Renal cortex interstitium (tissue), 11 donors: ENCODE results near the gene LRMDA. TPM values are rescaled to one million over a fixed set of nuclear protein-coding genes. Genes with fewer than 3 reads are reported as not detected.

Source experiments
- DNase-seq, 11 donors: peaks; one replicate each; pipeline ENCODE4 v3.0.0-alpha.2; 2013; ENCODE audit warnings: low read depth in 9 of 11, low spot score in 4 of 11; ENCODE audit errors: extremely low read depth in 1 of 11
- polyA plus RNA-seq, 3 donors: library from polyadenylated mRNA; unstranded; fragments of 120-200 nt; gene quantifications; one replicate each; pipeline ENCODE4 v1.2.1, GENCODE V29; 2013; ENCODE audit not compliant: insufficient read length in 3 of 3

Gene LRMDA
- polyA plus RNA-seq, 3 donors, result 17.1 to 22.3 (median 21.0) TPM

DNA sequence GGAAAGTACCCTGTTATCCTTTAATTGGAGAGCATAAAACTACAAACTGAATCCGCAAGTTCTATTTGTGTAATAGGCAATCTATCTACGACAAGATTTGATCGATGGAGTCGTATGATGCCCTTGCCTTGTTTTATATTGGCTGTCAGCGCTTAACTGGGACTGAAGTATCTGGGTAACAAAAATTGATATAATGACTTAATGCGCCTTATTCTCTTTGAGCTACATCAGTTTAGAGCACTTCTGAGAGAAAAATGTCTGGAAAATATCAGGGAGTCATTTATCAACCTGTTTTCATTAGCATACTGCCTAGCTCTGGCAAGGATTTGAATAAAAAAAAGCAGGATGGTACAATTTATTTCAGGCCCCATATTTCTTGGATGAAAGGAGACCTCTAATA, 262.1 kb downstream of the LRMDA start:
- no peak for DNase-seq

GRCh38 chr10:75694269-75694668, 262.8 kb downstream of the LRMDA start:
- no peak for DNase-seq

DNA sequence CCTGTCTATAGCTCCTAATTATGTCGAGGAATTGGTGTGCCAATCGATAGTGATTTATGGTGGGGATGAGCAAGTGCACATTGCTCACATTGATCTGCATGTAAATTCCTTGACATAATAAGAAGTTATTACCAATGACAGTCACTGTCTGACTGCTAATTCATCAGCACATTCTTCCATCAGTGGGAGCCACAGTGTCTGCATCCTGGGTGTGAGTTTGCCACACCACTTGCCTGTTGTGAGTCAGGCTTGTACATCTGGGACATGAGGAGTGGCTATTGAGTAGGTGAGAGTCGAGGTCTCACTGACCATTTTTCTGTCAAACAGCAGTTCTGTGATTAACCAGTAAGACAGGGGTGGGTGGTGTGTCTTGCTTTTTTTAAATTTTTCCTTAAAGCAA, 263.4 kb downstream of the LRMDA start:
- no peak for DNase-seq

DNA sequence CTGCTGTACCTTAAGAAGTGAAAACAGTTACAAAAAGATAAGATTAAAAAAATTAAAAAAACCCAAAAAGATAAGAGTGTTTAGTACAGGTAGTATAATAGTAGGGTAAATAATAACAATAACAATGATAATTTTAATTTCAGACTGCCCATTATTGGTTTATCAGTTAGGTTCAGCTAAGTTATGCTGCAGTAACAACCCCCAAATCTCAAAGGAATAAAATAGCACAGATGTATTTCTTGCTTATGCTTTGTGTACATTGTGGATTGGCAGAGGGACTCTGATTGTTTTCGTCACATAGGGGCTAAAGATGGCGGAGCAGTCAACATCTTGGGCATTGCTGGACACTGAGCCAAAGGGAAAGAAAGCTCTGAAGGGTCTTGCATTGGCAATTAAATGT, 264.6 kb downstream of the LRMDA start:
- DNase-seq, result no peak

DNA sequence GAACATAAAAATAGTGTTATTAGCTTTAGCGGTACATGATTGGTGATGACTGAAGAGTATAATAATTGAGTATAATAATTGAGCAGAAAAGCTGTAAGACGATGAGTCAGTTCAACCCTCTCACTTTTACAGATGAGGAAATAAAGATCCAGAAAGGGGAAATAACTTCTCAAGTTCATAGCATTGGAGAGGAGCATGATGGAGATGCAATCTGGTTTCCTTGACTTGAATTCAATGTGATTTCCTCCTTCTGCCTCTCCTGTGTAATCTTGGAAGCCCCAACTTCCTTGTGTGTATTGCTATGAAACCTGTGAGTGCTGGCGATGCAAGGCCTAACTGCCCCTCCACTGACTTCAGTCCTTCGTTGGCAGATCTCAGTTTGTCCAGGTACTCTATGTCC, 265.1 kb downstream of the LRMDA start:
- no peak for DNase-seq

DNA sequence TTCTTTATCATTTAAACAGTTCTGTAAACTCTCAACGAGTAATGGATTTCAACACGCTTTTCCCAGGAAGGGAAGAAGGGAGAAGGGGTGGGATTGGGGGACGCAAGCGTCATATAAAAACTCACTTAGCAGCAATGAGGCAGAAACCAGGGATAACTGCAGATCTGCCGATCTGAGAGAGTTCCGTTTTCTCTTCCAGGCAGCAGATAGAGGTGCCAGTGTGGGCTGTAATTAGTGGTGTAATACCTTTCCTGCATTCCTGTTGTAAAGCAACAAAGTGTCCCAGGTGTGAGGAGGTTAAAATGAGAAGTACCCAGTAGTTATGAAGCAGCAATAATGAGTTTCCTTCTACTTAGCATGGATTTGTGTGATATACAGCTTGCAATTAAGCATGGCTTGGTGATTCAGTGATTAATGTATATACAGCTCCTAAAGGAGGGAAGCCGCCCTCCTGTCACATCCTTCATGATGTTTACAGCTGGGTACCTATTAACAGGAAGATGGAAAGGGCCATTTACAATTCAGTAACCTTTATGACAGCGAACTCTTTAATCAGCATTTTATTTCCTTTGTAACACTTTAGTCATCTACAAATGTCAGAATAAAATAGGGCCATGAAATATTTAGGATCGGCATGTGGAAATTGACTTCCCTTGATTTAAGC, 271.9 kb downstream of the LRMDA start:
- peak in 1 of 11 donors; percentile 69 for DNase-seq

GRCh38 chr10:75705426-75705825, 274.0 kb downstream of the LRMDA start:
- no peak for DNase-seq

DNA sequence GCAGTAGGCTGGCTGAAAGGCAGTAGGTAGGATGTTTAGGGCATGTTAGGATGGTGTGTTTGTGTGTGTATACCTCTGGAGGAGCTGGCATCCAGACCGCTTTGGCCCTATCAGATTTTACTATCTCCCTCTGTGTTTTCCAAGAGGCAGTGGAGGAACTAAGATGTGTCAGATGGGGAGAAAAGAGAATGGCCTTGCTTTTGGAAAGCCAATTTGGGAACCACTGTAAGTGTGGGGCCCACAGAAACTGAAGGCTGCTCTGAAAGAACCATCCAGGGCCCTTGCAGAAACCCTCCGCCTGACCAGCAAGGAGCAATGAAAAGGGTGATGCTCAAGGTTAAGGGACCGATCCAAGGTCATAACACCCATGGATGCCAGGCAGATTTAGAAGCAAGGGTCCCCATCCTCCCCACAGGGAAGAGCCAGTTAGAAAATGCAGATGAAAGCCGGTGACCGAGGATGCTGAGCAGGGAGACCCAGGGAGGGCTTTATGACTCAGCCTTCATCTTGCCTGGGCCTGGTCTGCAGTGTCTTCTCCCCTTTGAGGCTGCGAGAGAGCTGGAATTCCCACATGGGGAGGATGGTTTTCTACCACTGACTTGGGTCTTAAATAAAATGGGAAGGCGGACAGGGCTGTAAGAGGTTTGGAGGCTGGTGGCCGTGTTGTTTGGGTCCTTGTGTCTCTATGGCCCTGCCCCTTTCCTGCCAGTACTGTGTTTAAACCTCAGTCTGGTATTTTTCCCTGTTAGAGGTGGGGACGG, 275.8 kb downstream of the LRMDA start:
- no peak for DNase-seq

DNA sequence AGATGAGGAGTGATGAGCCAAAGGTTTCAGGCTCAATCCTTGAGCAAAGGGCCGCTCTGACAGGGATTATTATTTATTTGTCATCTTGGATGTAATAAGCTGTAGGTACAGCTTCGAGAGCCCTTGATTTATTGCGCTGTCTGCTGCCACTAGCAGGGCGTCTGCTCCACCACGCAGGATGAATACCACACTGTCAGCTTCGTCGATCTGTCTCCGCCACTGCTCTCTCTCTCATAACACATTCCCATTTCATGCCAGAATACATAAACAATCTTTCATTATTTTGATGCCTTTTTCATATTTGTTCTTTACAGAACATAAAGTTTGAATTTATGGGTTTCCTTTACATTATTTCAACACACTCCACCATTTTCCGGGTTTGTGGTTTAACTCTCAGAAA, 276.6 kb downstream of the LRMDA start:
- DNase-seq, result no peak

DNA sequence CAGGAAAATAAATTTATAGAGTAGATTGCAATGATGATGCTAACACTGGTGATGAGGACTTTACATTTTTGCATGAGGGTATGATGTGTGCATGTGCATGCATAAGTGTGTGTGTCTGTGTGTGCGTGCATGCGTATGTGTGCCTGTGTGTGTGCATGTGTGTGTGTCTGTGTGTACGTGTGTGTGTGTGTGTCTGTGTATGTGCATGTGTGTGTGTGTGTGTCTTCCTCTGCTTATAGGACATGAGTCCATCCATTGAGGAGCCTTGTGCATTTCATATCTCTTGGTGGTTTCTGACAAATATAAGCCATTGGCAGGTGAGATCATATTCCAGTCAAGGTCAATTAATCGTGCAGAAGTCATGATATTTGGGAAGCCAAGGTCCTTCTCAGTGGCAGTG, 277.8 kb downstream of the LRMDA start:
- no peak for DNase-seq

- no peak for DNase-seq
These were observed 278.4 kb downstream of the LRMDA start for GRCh38 chr10:75709811-75710210.

DNA sequence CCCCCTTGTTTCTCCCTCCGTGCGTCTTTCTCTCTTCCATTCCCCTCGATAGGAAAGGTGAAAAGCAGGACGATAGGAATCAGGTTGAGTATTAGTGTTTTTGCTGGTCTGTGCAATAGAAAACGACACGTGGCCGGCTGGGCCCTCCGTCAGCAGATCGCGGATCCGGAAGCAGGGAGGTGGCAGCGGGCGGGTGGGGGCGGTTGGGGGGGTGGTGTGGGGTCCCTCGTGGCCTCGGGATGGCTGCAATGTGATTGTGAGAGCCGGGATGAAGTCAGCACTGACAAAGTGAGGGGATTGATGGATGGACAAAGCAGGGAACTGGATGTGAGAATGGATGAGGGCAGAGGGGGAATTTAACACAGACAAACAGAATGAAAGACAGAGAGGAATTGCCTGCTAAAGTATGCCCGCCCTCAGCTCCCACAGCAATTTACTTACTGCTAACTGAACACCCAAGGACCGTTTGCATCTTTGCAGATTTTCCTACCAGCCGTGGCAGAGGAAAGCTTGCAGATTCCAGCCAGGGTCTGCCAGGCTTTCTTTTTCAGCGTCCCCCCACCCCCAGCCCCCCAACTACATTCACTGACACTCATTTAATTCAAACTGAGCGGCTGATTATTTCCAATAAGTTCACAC, 280.9 kb downstream of the LRMDA start:
- DNase-seq, result no peak

DNA sequence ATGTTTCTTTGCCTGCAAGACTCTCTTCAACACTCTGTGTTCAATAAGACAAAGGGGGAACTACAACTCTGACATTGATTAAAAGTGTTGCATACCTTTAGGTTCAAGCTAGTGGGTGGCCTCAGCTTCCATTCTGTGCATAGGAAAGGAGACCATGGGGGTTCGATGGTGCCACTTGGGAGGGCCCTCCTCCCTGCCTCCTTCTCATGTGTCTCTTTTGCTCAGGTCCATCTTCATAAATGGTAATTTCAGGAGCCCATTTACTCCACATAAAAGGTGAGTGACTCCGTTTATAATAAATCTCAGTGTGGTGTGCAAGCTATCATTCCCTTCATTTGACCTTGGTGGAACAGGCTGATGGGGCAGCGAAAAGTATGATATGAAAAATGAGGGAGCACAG, 285.1 kb downstream of the LRMDA start:
- DNase-seq, result no peak

- no peak for DNase-seq
These were observed 285.9 kb downstream of the LRMDA start for GRCh38 chr10:75717126-75717916.

DNA sequence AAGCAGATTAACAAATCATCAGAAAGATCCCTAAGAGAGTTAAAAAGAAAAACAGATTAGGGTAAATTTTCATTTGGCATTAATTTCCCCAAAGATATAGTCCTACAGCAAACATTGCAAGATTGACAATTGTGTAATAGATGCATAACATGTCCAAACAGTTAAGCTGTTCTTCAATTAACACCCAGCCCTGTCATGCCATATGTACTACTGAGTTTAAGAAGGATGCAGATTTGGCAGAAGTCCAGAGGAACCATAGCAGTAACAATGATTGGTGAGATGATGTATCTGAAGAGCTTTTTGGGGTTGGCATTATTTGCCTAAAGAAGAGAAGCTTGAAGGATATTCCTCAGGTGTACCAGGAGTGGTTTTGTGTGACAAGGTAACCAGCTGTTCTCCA, 287.6 kb downstream of the LRMDA start:
- DNase-seq, result no peak

DNA sequence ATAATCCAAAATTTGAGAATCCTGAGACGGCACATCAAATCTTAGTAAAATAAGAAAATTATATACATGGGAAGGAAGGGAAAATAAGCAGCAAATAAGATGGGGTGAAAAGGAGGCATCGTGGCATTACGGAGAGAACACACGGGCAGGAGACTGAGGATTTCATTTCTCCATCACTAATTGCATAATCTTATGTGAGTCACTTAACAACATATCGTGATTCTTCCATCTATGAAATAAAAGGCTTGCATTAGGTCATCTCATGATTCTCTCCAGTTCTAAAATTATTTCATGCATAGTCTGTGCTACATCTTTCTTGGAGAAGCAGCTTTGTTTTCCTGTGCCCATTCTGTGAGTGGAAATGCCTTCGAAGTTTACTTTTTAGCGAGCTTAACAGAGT, 288.7 kb downstream of the LRMDA start:
- DNase-seq, result no peak

DNA sequence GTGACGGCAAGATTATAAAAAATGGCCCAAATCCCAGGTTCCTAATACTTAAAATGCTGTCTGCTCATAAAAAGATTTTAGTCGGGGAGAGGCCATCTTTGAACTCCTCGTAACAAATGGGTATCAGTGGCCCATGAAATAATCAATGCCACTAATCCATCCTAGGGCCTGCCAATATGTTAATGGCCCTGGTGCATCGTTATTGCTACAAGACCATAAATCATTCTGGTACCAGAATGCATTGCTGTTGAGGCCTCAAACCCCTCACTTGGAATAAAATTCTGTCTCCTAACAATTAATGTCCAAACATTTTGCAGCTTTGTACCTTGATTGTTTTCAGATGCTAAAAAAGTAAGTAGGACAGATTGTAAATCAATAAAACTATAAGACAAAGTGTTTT, 290.6 kb downstream of the LRMDA start:
- DNase-seq, result no peak

GRCh38 chr10:75722609-75723008, 291.2 kb downstream of the LRMDA start:
- DNase-seq, result no peak

- DNase-seq, result no peak
These were observed 292.0 kb downstream of the LRMDA start for GRCh38 chr10:75723319-75723980.
